Measurements from ENCODE around the gene FAM120A. TPM values are rescaled to one million over a fixed set of nuclear protein-coding genes. Genes with fewer than 3 reads are reported as not detected.

FAM120A gene
- total and polyA plus RNA-seq, 9 of the 15 experiments (the other 6 are each of a cell fraction or from before 2014, with no cell fraction given), result 8.7 to 71.0 (median 42.2) TPM

DNA sequence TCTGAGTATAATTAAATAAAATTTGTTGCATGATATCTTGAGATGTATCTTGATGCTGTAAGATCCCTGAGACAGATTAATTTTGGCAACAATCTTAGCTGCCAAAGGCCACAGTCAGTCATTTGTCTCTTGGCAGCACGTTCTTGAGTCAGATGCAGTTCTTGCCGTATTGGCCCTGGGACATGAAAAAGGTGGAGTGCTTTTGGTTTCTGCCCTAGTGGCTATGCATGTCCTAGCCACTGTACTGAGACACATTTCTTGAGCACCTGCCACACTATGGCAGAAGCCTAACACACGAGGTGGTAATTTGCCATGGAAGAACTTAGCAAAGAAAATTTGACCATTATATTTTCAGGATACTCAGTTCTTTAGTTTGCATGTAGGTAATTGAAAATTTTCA is 79.9 kb downstream of the FAM120A start (continued):
- TF ChIP-seq REST (IDR thresholded peaks at IDR 0.05; ENCODE audit: borderline replicate concordance) (no peak), REST (CRISPR knock-in tag; IDR thresholded peaks at IDR 0.05; ENCODE audit: low read depth) (no peak), ASH1L (IDR thresholded peaks at IDR 0.05; ENCODE audit: borderline replicate concordance, low read depth, partially characterized antibody) (no peak), PRDM10 (IDR thresholded peaks at IDR 0.05; ENCODE audit: partially characterized antibody) (no peak), ZNF583 (CRISPR knock-in tag; IDR thresholded peaks at IDR 0.05) (no peak), FOXJ3 (CRISPR knock-in tag; IDR thresholded peaks at IDR 0.05) (no peak)
